Hematopoietic multipotent progenitor cell (in vitro differentiated cells): ENCODE measurements around the gene ZBTB39. TPM values are rescaled to one million over a fixed set of nuclear protein-coding genes. Genes with fewer than 3 reads are reported as not detected.
"Not testable (repeated sequence)": the region's sequence is repeated elsewhere in the genome, so short reads cannot be mapped to it uniquely, and the experiment has no call there.

Experiments used
- DNase-seq, 3 donors: peaks; one replicate each; pipeline ENCODE4 v3.0.0-alpha.2; 2011 to 2015; ENCODE audit warnings: low read depth in 2 of 3, low spot score in 2 of 3
- total RNA-seq: library from RNA; depleted of rRNA; stranded (reverse); fragments of >200 nt; gene quantifications from one replicate; pipeline ENCODE4 v1.2.3, GENCODE V29; 2012

ZBTB39 gene
- total RNA-seq, 1 donor, result 9.4 TPM

- no peak for DNase-seq
These were observed 27.1 kb upstream of the ZBTB39 start for GRCh38 chr12:57033431-57033830.

GRCh38 chr12:57031789-57032188 lies 25.4 kb upstream of the ZBTB39 start:
- DNase-seq, result no peak

- DNase-seq, result peak in 2 of 3 donors; percentile 32 to 56
These were observed 24.9 kb upstream of the ZBTB39 start for GRCh38 chr12:57031138-57031725.

GRCh38 chr12:57029457-57029856 lies 23.1 kb upstream of the ZBTB39 start:
- no peak for DNase-seq

- no peak for DNase-seq
These were observed 21.4 kb upstream of the ZBTB39 start for GRCh38 chr12:57027805-57028153.

GRCh38 chr12:57027011-57027804 lies 20.9 kb upstream of the ZBTB39 start:
- DNase-seq, result no peak

GRCh38 chr12:57025196-57025595 lies 18.9 kb upstream of the ZBTB39 start:
- no peak for DNase-seq

- not testable (repeated sequence) for DNase-seq
These were observed 16.0 kb upstream of the ZBTB39 start for GRCh38 chr12:57022324-57022723.

GRCh38 chr12:57019983-57020719 lies 13.8 kb upstream of the ZBTB39 start:
- no peak for DNase-seq

GRCh38 chr12:57018906-57019305 lies 12.6 kb upstream of the ZBTB39 start:
- no peak for DNase-seq

GRCh38 chr12:57018353-57018752 lies 12.0 kb upstream of the ZBTB39 start:
- not testable (repeated sequence) for DNase-seq

GRCh38 chr12:57016348-57016747 lies 10.0 kb upstream of the ZBTB39 start, which contains the start of gene TAC3:
TAC3 (minus strand) TSS chr12:57016529; CDS start chr12:57015797, 732 bp downstream.
- no peak for DNase-seq

- no peak for DNase-seq
These were observed 6.5 kb upstream of the ZBTB39 start for GRCh38 chr12:57012600-57013465.

- no peak for DNase-seq
These were observed 5.4 kb upstream of the ZBTB39 start for GRCh38 chr12:57011438-57012424.

- no peak for DNase-seq
These were observed 4.4 kb upstream of the ZBTB39 start for GRCh38 chr12:57010627-57011247.

- DNase-seq, result no peak
These were observed 3.7 kb upstream of the ZBTB39 start for GRCh38 chr12:57009949-57010626.

GRCh38 chr12:57008178-57008577 lies 1.8 kb upstream of the ZBTB39 start:
- DNase-seq, result peak in 2 of 3 donors; percentile 57 to 81

GRCh38 chr12:57006809-57007475 lies 596 bp upstream of the ZBTB39 start:
- DNase-seq, result no peak
